ENCODE data around the gene OR10W1.

The OR10W1 gene, protein sequence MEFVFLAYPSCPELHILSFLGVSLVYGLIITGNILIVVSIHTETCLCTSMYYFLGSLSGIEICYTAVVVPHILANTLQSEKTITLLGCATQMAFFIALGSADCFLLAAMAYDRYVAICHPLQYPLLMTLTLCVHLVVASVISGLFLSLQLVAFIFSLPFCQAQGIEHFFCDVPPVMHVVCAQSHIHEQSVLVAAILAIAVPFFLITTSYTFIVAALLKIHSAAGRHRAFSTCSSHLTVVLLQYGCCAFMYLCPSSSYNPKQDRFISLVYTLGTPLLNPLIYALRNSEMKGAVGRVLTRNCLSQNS
- total RNA-seq = 0 to 0.19 (median 0) reads per million in 4 experiments

DNA sequence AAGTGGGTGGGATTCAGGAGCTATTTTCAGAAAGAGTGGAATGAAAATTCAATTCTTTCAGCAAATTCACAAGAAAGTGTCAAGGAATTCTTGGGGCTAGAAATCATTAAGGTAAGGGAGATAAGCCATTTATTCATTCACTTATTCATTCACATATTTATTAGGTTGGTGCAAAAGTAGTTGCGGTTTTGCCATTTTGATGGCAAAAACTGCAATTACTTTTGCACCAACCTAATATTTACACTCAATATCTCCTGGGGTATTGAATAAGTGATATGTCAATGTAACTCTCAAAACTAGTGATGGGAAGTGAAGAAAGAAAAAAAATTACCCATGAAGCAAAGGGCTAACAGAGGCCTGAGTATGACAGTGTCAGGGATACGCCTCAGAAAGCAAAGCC lies at the start of gene OR10W1:
Gene OR10W1 (minus strand): TSS at position 119 of the 400 bp plus-strand sequence. CDS start 402 bp downstream, outside the sequence.
- DNase-seq = no peak

DNA sequence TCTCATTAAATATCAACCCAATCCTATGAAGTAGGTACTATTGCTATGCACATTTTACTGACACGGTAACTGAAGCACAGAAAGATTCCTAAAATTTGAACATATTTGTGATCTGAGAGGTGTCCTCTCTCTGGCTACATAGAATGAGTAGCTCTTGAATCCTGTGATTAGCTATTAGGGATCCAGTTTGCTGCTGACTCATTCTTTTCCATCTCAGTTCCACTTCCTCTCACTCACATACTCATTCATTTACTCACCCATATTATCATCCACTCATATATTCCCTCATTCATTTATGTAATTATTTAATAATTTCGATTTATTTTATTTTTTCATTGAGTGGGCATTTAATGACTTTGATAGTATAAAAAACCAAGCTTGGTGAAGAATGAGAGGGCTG lies 48.1 kb upstream of the OR10W1 start:
- no peak for DNase-seq

DNA sequence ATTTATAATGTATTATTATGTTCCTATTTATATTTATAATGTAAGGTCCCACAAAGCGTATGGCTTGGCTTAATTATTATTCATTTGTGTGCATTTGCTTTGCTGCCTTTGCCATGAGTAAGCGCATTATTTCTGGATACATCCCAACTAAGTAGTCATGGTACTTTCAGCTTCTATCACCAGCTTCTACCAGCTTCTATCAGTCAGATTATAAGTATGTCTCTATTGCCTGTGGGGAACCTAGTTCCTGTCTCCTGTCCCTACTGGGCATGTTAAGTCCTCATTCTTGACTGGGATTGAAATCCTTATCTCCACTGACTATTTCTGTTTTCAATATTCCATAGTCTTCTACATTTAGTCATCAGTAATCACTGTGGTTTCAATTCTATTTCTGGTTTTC lies 33.5 kb upstream of the OR10W1 start:
- no peak for DNase-seq

DNA sequence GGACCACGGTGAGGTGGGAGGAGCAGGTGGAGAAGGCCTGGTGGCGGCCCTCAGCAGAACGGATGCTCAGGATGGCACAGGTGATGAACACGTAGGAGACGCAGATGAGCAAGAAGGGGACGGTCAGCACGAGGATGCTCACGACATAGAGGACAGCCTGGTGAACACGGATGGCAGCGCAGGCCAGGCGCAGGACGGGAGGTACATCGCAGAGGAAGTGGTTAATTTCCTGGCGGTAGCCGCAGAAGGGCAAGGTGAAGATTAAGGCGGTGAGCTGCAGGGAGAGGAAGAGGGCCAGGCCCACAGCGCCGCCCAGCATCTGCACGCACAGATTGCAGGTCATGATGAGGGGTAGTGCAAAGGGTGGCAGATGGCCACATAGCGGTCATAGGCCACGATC lies 24.0 kb upstream of the OR10W1 start:
- no peak for DNase-seq

DNA sequence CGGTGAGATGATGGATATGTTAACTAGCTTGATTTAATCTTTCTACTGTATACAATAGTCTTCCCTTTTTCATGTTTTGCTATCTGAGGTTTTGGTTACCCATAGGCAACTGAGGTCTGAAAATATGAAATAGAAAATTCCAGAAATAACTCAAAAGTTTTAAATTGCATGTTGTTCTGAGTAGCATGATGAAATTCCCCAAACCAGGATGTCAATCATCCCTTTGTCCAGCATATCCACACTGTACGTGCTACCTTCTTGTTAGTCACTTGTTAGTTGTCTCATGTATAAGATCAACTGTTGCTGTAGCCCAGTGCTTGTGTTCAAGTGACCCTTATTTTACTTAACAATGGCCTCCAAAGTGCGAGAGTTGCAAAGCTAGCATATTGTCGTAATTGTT lies 21.2 kb upstream of the OR10W1 start:
- DNase-seq = no peak

DNA sequence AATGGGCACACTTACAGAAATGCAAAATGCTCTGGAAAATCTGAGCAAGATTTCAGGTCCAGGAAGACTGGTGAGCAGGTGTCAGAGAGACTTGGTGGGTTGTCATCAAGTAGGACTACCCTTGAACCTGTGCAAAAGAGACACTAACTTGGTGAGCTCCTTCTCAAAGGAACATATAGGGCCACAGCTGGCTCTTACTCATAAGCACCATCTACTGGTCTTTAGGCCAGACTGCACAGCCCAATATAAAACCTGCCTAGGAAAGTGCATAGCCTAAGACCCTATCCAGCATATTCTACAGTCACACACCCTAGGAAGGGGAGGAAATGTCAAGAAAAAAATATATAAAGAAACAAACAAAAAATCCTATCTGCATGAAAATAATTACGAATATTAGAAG lies 18.2 kb upstream of the OR10W1 start:
- DNase-seq = no peak

DNA sequence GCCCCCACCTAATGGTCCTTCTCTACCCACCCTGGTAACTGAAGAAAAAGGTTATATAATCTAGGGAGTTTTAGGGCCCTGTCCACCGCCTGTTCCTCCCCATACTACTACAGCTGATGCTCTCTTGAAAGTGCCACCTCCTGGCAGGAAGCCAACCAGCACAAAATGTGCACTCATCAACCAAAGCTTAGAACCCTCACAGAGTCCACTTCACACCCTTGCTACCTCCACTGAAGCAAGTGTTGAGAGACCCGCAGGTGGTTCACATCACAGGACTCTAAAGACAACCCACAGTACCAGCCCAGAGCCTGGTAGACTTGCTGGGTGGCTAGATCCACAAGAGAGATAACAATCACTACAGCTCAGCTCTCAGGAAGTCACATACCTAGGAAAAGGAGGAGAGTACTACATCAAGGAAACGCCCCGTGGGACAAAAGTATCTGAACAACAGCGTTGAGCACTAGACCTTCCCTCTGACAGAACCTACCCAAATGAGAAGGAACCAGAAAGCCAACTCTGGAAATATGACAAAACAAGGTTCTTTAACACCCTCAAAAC lies 17.5 kb upstream of the OR10W1 start:
- no peak for DNase-seq

DNA sequence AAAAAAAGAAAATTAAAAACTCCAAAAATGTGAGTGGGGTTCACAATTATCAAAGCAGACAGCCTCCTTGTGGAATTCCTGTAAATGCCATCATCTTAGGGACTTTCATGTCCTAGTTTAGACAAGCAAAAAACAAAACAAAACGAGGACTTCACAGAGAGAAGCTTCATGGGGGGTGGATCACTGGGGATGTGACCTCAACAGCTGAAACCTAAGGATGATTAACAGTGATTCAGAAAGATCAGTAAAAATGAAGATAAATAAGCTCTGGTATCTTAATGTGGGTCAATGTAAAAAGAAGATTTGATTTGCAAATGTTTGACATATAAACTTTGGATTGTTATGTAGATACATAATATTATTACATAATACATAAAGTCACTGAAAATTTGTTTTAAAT lies 8.1 kb upstream of the OR10W1 start:
- no peak for DNase-seq

DNA sequence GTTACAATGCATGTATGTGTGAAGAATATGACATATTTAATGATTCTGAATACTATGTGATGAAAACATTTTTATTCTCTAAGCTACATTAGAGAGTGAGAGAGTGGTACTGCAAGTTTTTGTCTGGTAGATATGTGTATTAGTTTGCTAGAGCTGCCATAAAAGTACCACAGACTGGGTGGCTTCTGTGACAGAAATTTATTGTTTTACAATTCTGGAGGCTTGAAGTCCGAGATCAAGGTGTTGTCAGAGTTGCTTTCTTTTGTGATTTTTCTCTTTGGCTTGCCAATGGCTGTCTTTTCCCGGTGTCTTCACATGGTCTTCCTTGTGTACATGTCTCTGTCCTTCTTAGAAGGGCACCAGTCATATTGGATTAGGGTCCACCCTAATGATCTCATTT lies 6.9 kb upstream of the OR10W1 start:
- DNase-seq = no peak

DNA sequence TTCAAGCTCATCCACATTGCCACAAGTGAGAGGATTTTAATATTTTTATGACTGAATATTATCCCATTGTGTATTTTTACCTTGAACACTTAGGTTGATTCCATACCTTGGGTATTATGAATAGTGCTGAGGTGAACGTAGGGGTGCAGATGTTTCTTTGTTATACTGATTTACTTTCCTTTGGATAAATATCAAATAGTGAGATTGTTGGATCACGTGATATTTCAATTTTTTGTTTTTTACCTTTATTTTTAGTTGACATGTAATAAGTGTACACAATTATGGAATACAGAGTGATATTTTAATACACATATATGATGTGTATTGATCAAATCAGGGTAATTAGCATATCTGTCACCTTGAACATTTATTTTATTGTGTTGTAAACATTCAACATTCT lies 8.1 kb downstream of the OR10W1 start:
- no peak for DNase-seq

DNA sequence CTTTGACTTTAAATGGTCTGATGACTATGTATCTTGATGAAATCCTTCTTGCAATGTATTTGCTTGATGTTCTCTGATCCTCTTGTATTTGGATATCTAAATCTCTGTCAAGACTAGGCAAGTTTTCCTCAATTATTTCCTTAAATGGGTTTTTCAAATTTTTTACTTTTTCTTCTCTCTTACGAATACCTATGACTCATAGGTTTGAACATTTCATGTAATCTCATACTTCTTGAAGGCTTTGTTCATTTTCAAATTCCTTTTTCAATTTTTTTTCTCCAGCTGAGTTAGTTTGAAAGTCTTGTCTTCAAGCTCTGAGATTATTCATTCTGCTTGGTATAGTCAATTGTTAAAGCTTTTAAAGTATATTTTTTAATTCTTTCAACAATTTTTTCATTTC lies 13.1 kb downstream of the OR10W1 start:
- no peak for DNase-seq

DNA sequence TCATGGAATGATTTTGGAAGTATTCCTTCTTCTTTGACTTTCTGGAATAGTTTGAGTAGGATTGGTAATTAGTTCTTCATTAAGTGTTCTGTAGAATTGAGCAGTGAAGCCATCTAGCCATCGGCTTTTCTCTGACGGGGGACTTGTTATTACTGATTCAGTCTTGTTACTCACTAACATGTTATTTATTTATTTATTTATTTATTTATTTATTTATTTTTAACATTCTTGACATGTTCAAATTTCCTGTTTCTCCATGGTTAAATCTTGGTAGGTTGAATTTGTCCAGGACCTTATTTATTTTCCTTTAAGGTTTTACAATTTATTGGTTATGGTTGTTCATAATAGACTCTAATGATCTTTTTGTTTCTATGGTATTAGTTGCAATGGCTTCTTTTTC lies 24.1 kb downstream of the OR10W1 start:
- no peak for DNase-seq

DNA sequence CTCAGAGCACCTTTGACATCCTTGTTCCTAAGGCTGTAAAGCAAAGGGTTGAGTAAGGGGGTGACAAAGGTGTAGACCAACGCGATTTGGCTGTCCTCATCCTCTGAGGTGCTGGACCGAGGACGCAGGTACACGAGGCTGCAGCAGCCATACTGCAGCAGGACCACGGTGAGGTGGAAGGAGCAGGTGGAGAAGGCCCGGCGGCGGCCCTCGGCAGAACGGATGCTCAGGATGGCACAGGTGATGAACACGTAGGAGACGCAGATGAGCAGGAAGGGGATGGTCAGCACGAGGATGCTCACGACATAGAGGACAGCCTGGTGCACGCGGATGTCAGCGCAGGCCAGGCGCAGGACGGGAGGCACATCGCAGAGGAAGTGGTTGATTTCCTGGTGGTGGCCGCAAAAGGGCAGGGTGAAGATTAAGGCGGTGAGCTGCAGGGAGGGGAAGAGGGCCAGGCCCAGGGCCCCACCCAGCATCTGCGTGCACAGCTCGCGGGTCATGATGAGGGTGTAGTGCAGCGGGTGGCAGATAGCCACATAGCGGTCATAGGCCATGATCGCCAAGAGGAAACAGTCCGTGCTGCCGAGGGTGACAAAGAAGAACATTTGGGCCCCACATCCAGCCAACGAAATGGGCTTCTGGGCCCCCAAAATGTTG lies 40.0 kb downstream of the OR10W1 start:
- DNase-seq = no peak

DNA sequence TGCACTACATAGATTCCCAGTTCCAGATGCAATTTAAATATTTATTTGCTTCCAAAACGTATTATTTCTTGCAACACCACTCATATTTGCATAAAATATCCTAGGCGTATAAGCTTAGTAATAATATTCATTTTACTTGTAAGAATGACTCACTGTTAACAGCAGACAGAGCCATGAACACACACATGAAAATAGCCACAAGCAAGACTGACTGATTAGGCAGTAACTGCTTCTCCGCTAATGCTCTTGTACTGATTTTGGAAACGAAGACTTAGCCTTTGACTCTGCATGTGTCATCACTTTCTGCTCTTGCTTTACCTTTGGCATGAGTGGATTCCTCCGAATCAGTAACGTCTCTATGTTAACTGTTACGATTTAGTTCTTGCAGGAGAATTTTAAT lies 45.3 kb downstream of the OR10W1 start:
- DNase-seq = no peak
